HG02571 (cell line): ENCODE data around the gene TLN1.

Source experiments
- ATAC-seq: cut with Tn5 transposase; IDR thresholded peaks from one replicate; pipeline ENCODE4 v1.9.1; 2021; ENCODE audit warnings: mild to moderate bottlenecking, moderate library complexity; ENCODE audit not compliant: unreplicated experiment

Gene TLN1

GRCh38 chr9:35731415-35732184 is 395 bp downstream of the TLN1 start:
- ATAC-seq, result no peak

GRCh38 chr9:35730486-35730854 is 1.5 kb downstream of the TLN1 start:
- ATAC-seq, result no peak

DNA sequence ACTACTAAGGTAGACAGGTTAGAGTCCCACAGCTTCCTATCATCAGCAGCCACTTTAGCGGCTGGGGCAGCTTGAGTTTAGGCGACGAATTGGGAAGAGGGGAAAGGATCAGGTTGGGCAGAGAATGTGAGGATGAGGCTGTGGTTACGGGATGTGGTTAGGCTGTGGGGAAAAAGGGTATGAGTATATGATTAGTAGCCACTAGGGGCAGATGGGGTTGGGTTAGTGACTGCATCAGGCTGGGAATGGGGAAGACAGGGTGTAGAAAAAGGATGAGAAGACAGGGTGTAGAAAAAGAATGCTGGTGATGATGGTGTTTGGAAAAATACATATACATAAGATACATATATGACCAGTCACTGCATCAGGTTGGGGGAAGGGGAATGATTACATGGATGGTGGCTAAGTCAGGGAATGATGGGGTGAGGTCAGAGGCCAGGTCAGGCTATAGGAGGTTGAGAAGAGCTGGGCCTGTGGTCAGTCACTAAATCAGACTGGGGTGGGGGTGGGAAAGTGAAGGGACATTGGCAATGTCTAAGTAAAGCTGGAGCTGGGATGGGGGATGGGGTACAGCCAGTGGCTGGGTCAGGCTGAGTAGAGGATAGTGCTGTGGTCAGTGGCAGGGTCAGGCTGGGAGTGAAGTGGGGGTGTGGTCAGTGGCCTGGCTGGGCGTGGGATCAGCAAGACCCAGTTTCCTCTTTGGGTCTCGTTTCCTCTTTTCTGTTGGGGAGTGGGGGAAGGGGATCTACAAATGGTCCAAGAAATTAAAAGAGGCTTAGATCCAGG is 2.1 kb downstream of the TLN1 start:
- ATAC-seq, result no peak

GRCh38 chr9:35729101-35729500 is 2.9 kb downstream of the TLN1 start:
- no peak for ATAC-seq

- ATAC-seq, result no peak
Observed at GRCh38 chr9:35728041-35728971, 3.7 kb downstream of the TLN1 start.

DNA sequence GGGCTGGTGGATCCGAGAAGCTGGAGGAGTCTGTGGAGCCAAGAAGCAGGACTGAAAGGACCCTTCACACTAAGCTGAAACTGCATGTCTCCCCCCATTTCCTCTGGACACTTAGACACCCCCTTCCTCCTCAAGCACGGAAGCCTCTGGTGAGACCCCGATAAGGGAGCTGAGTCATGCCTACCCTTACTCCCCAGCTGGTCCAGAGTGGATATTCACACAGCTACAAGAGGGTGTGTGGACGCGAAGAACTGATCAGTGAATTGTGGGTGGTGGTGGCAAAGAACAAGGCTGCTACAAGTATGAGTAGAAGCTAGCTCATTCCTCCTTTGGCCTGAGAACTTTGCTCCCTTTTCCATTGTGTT is 4.3 kb downstream of the TLN1 start:
- ATAC-seq, result no peak

GRCh38 chr9:35726931-35727330 is 5.1 kb downstream of the TLN1 start:
- ATAC-seq, result no peak

- no peak for ATAC-seq
Observed at GRCh38 chr9:35725362-35725761, 6.6 kb downstream of the TLN1 start.

DNA sequence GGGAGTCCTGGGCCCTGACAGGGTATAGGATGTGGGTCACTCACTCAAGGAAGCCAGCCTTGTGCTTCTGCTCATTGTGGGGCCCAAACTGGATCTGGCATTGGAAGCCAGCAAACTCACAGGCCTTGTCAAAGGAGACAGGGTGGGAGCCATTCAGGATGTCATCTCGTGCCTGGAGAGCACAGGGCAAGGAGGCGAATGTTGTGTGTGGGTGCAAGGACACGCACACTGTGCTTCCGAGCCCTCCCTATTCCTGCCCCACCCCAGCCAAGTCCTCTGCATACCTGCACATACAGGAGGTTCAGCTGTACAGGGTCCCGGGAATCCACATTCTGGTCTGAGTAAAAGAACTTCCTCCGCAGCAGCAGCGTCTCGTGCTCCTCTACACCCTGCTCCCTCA is 8.1 kb downstream of the TLN1 start:
- no peak for ATAC-seq

- no peak for ATAC-seq
Observed at GRCh38 chr9:35723426-35723825, 8.6 kb downstream of the TLN1 start.

DNA sequence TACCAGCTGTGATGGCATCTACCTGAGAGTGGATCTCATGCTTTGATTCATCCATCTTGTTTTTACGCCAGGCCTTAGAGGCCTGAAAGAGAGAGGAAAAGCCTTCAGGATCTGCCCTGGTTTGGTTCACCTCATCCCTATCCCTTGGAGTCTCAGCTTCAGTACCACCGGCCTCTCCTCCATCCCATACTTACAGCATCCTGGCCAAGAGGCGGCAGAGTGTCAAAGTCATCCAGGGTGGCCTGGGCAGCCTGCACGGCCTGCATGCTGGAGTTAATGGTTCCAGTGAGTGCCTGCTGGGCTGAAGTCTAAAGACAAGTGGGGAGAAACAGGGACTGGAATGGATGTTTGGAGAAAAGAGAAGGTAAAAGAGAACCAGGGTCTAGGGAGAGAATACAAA is 12.4 kb downstream of the TLN1 start:
- no peak for ATAC-seq

DNA sequence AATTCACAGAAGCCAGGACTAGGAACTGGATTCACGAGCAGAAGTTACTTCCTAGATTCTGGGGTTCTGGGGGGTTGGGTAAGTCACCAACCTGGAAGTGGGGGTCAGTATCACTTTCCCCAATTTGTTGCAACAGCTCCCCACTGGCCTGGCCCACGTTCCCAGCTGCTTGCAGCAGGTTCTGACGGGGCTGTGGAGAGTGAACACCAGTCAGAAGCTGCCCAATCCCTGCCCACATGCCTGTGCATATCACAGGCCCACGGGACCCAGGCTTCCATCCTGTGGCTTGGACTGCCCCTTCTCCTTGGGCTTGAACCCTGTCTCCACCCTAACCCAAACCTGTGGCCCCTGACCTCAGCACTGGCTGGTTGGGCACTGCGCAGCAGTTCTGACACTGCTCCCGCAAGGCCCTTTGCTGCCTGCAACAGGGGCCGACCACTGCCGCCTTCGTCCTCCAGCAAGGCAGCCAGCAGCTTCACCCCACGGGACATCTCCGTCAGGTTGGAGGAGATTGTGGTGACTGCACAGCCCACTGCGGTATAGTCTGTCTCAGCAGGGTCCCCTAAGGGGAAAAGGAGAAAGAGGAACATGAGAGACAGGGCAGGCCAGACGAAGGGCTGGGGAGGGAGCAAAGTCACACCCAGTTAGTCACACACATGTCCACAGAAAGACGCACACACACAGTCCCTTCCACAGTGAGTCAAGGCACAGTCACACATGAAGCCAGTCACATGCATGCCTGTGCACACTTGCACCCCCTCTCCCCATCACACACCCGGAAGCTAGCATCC is 13.1 kb downstream of the TLN1 start:
- ATAC-seq, result no peak

GRCh38 chr9:35717132-35717870 is 14.7 kb downstream of the TLN1 start:
- ATAC-seq, result no peak

DNA sequence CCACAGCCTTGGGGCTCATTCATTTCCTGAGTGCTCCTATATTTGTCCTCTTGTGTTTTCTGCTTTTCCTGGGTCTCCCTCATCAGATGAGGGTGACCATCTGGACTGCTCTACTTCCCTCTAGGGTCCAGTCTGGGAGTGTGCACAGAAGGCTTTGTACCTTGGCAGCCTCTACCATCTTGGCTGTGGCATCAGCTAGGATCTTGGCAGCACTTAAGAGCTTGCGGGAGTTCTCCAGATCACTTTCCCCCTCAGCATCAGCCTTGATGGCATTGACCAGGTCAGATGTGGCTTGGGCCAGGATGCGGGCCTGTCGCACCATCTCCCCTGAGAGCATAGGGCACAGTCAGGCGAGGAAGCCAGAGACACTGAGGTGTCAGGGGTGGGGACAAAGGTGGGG is 15.8 kb downstream of the TLN1 start:
- no peak for ATAC-seq

- ATAC-seq, result no peak
Observed at GRCh38 chr9:35714579-35715252, 17.3 kb downstream of the TLN1 start.

- ATAC-seq, result no peak
Observed at GRCh38 chr9:35714123-35714522, 17.9 kb downstream of the TLN1 start.

DNA sequence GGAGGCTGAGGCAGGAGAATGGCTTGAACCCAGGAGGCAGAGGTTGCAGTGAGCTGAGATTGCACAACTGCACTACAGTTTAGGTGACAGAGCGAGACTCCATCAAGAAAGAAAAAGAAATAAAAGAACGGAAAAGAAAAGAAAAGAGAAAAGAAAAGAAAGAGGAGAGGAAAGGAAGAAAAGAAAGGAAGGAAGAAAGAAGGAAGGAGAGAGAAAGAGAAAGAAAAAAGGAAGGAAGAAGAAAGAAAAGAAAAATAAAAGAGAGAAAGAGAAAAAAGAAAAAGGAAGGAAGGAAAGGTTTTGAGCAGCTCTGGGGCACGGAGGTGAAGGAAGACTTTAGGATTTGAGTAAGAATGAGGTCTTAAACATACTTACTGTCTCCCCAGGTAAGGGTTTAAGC is 18.4 kb downstream of the TLN1 start:
- ATAC-seq, result no peak

- no peak for ATAC-seq
Observed at GRCh38 chr9:35712762-35713400, 19.1 kb downstream of the TLN1 start.
